Measurements from ENCODE around the gene FAM210A. TPM values are rescaled to one million over a fixed set of nuclear protein-coding genes. Genes with fewer than 3 reads are reported as not detected.

FAM210A gene
- total and polyA plus RNA-seq, 2 of the 4 experiments (the other 2 are of a cell fraction), result 9.8 to 25.3 TPM

GRCh38 chr18:13726972-13727331, 594 bp upstream of the FAM210A start (continued):
- no peak for TF ChIP-seq USF2 (IDR thresholded peaks at IDR 0.05; ENCODE audit: low read depth, low read length)

- Histone ChIP-seq H2BK5ac (ENCODE audit: low read depth, low read length, poor library complexity, severe bottlenecking) (peak overlapping the region; percentile 28), H4K8ac (ENCODE audit: low read depth in 2 of 2, low read length in 2 of 2) (peak overlapping the region; percentile 9 to 46; a peak in 3 of 4 replicates), H2AK5ac (ENCODE audit: low read depth, low read length) (peak overlapping the region; percentile 9; the same call in 1 of the 2 replicates), H3K14ac (replicated peaks; ENCODE audit: low read depth, low read length) (peak overlapping the region; percentile 81; the same call in 1 of the 2 replicates), H3K23ac (ENCODE audit: low read depth, low read length) (peak overlapping the region; percentile 71), H3K4me3 (ENCODE audit: insufficient read depth, low read depth, low read length) (peak overlapping the region; percentile 80), H3K4me1 (ENCODE audit: control insufficient read depth, insufficient read depth, low read length) (no peaks in the 10 kb centered on the region), H2BK20ac (ENCODE audit: low read depth, low read length) (no peak overlapping the region), H3K27ac (ENCODE audit: insufficient read depth, low read length) (peak overlapping the region; percentile 28), H4K91ac (ENCODE audit: insufficient read depth, low read depth, low read length) (no peak overlapping the region; the same call in 1 of the 2 replicates), H4K20me1 (ENCODE audit: insufficient read depth, low read length) (peaks cover 9% of the 10 kb centered on the region; the same call in 1 of the 2 replicates), H4K5ac (ENCODE audit: low read depth, low read length) (peak overlapping the region; percentile 50; the same call in 1 of the 2 replicates), H2BK15ac (ENCODE audit: low read depth, low read length) (no peak overlapping the region), H2AFZ (replicated peaks; ENCODE audit: low read length, poor library complexity) (peak overlapping the region; percentile 97), H2BK120ac (ENCODE audit: low read depth, low read length) (no peak overlapping the region), H3K4me2 (ENCODE audit: low read depth, low read length) (peak overlapping the region; percentile 89), H3K9me1 (ENCODE audit: insufficient read depth, low read length) (no peaks in the 10 kb centered on the region), H3K56ac (ENCODE audit: extremely low read depth, insufficient read depth, low read length) (peak overlapping the region; percentile 26), H3K27me3 (ENCODE audit: control insufficient read depth, insufficient read depth, low read length) (no peaks in the 10 kb centered on the region), H3K79me1 (ENCODE audit: low read depth in 1 of 2, low read length in 2 of 2) (peaks cover 16 to 55% of the 10 kb centered on the region in 2 experiments), H3K36me3 (ENCODE audit: control insufficient read depth, insufficient read depth, low read length) (peaks cover 1% of the 10 kb centered on the region; the same call in 1 of the 2 replicates), H3K9ac (ENCODE audit: low read depth, low read length) (peak overlapping the region; percentile 60), H3K18ac (ENCODE audit: low read depth, low read length) (no peak overlapping the region), H3K4ac (ENCODE audit: low read depth, low read length) (0 out of 2 replicates have a peak overlapping the region, but pooled peaks have one; percentile 50), H3K9me3 (ENCODE audit: control insufficient read depth, insufficient read depth, low read length) (no peaks in the 10 kb centered on the region), H2AK9ac (replicated peaks; ENCODE audit: low read depth, low read length, poor library complexity) (peak overlapping the region; percentile 97)
- WGBS, 2 experiments (ENCODE audit: extremely low coverage in 2 of 2, insufficient read length in 1 of 2), result 33% methylated on average over 3 of the region's 35 CpGs; no CpG with 5 or more reads in 1 of the 2 experiments
- TF ChIP-seq CEBPB (IDR thresholded peaks at IDR 0.05; ENCODE audit: low read depth, low read length) (no peak), CTCF (conservative IDR thresholded peaks at IDR 0.05; ENCODE audit: low read depth, low read length) (no peak), NFE2L2 (IDR thresholded peaks at IDR 0.05; ENCODE audit: low read depth, low read length) (no peak), MAFK (IDR thresholded peaks at IDR 0.05; ENCODE audit: low read depth, low read length) (no peak), CHD1 (IDR thresholded peaks at IDR 0.05; ENCODE audit: low read depth, low read length) (no peak), RFX5 (IDR thresholded peaks at IDR 0.05; ENCODE audit: low read depth, low read length) (no peak), FOS (IDR thresholded peaks at IDR 0.05; ENCODE audit: low read depth, low read length) (no peak), MAZ (IDR thresholded peaks at IDR 0.05; ENCODE audit: borderline replicate concordance, low read depth, low read length) (no peak)
- intact Hi-C loops (cut with micrococcal nuclease), result no loop called here
- no TSS peak for BruUV-seq (replicated peaks)
- DNase-seq (peak; percentile 2), ATAC-seq (ENCODE audit: low read depth) (no peak; the same call in 1 of the 2 replicates)
- dilution Hi-C loops (cut with HindIII; ENCODE audit: low sequenced_read_pairs, unreplicated experiment), result no loop called here
- in situ Hi-C loops (cut with MboI; ENCODE audit: low sequenced_read_pairs), result loop anchor here (25.0 kb wide), 1 partner anchor 738 kb away; the partner anchor contains the start of gene CEP192
- ChIA-PET CTCF (no interaction called here), POLR2A (ENCODE audit: unreplicated experiment) (interaction anchor here (0.5 kb wide), 1 partner anchor 18 kb away, joined by 4 read pairs; no protein-coding TSS in a partner anchor)
These were observed 659 bp downstream of the FAM210A start for GRCh38 chr18:13725566-13726231.

Measured in IMR-90 (cell line).